MCF 10A (cell line): ENCODE data around the gene IL1RAPL2. TPM values are rescaled to one million over a fixed set of nuclear protein-coding genes. Genes with fewer than 3 reads are reported as not detected.
"Not testable (repeated sequence)": the region's sequence is repeated elsewhere in the genome, so short reads cannot be mapped to it uniquely, and the experiment has no call there.

Experiments used
- BruUV-seq: library from RNA; stranded (reverse); fragments of 400-500 nt; replicated peaks from 2 replicates; lab custom pipeline; 2021; lab: Mats Ljungman, UMichigan
- CTCF ChIA-PET: fragments of 300-600 bp; sonication (Branson Sonifier 250); formaldehyde crosslinking; extraction: SDS; loops from one replicate; lab custom pipeline; 2021; ENCODE audit warnings: antibody characterized with exemption, inconsistent platforms; lab: Yijun Ruan, JAX
- POLR2A ChIA-PET: fragments of 300-600, 350-650 bp; sonication (Branson Sonifier 250); formaldehyde crosslinking; extraction: SDS; loops from one replicate; lab custom pipeline; 2020; ENCODE audit warnings: antibody characterized with exemption, inconsistent platforms; lab: Yijun Ruan, JAX
- DNase-seq: peaks from one replicate; pipeline ENCODE4 v3.0.0-alpha.2; 2018; ENCODE audit not compliant: unreplicated experiment
- H3K27ac Mint-ChIP-seq: one replicate; pipeline ENCODE4 v1.8.0; 2022; ENCODE audit warnings: mild to moderate bottlenecking, low read depth, mixed read lengths; ENCODE audit not compliant: unreplicated experiment
- H3K27me3 Mint-ChIP-seq: one replicate; pipeline ENCODE4 v1.8.0; 2022; ENCODE audit warnings: mixed read lengths; ENCODE audit not compliant: insufficient read depth, unreplicated experiment
- H3K36me3 Mint-ChIP-seq: one replicate; pipeline ENCODE4 v1.8.0; 2022; ENCODE audit warnings: mild to moderate bottlenecking, moderate library complexity, mixed read lengths; ENCODE audit not compliant: insufficient read depth, unreplicated experiment
- H3K4me1 Mint-ChIP-seq: one replicate; pipeline ENCODE4 v1.8.0; 2022; ENCODE audit warnings: mixed read lengths; ENCODE audit not compliant: insufficient read depth, unreplicated experiment
- H3K4me3 Mint-ChIP-seq: one replicate; pipeline ENCODE4 v1.8.0; 2022; ENCODE audit warnings: mild to moderate bottlenecking, moderate library complexity, mixed read lengths; ENCODE audit not compliant: unreplicated experiment
- H3K9me3 Mint-ChIP-seq: one replicate; pipeline ENCODE4 v1.8.0; 2022; ENCODE audit warnings: mixed read lengths; ENCODE audit not compliant: unreplicated experiment
- intact Hi-C: fragments of 100-400 bp; cut with micrococcal nuclease; formaldehyde crosslinking; loops from 2 replicates; pipeline ENCODE4 v1.14.1; 2022
- total RNA-seq: library from RNA; stranded (reverse); gene quantifications from 2 replicates; pipeline ENCODE4 v1.2.3, GENCODE V29; 2022
- TF ChIP-seq, protein P1 (sequence below): fragments of 200-600 bp; IDR thresholded peaks from one replicate; pipeline ENCODE4 v1.8.0; 2022; ENCODE audit warnings: antibody characterized with exemption, mild to moderate bottlenecking; ENCODE audit not compliant: unreplicated experiment

The IL1RAPL2 gene
- total RNA-seq, 1 experiment from 2014 or later = 4.4 TPM

GRCh38 chrX:105018865-105019264, 452.9 kb downstream of the IL1RAPL2 start:
- Mint-ChIP-seq H3K27me3 (peaks cover 36% of the 10 kb centered on the region), H3K9me3 (no peaks in the 10 kb centered on the region), H3K4me3 (no peak overlapping the region), H3K36me3 (no peaks in the 10 kb centered on the region), H3K4me1 (peaks cover 6% of the 10 kb centered on the region), H3K27ac (peak overlapping the region; percentile 33)
- BruUV-seq = no TSS peak
- no peak for DNase-seq
- intact Hi-C loops = no loop called here
- ChIA-PET POLR2A (interaction anchor here (0.5 kb wide), 1 partner anchor 19 kb away, joined by 3 read pairs; no protein-coding TSS in a partner anchor), CTCF (no interaction called here)
- TF ChIP-seq, protein P1, sequence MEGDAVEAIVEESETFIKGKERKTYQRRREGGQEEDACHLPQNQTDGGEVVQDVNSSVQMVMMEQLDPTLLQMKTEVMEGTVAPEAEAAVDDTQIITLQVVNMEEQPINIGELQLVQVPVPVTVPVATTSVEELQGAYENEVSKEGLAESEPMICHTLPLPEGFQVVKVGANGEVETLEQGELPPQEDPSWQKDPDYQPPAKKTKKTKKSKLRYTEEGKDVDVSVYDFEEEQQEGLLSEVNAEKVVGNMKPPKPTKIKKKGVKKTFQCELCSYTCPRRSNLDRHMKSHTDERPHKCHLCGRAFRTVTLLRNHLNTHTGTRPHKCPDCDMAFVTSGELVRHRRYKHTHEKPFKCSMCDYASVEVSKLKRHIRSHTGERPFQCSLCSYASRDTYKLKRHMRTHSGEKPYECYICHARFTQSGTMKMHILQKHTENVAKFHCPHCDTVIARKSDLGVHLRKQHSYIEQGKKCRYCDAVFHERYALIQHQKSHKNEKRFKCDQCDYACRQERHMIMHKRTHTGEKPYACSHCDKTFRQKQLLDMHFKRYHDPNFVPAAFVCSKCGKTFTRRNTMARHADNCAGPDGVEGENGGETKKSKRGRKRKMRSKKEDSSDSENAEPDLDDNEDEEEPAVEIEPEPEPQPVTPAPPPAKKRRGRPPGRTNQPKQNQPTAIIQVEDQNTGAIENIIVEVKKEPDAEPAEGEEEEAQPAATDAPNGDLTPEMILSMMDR = no peak

- POLR2A ChIA-PET = interaction anchor here (0.6 kb wide), 1 partner anchor 437 kb away, joined by 3 read pairs; no protein-coding TSS in a partner anchor
- intact Hi-C loops, H3K9me3 Mint-ChIP-seq, H3K36me3 Mint-ChIP-seq, H3K4me1 Mint-ChIP-seq, BruUV-seq, H3K4me3 Mint-ChIP-seq, DNase-seq, CTCF ChIA-PET, H3K27ac Mint-ChIP-seq: not testable (repeated sequence)
- peaks cover 25% of the 10 kb centered on the region for H3K27me3 Mint-ChIP-seq
Observed at GRCh38 chrX:105028962-105029361, 463.0 kb downstream of the IL1RAPL2 start.

- TF ChIP-seq, protein P1 = no peak
- no TSS peak for BruUV-seq
- Mint-ChIP-seq H3K4me1 (no peaks in the 10 kb centered on the region), H3K36me3 (no peaks in the 10 kb centered on the region), H3K27ac (no peak overlapping the region), H3K27me3 (peaks cover 10% of the 10 kb centered on the region), H3K4me3 (no peak overlapping the region), H3K9me3 (no peaks in the 10 kb centered on the region)
- ChIA-PET POLR2A (no interaction called here), CTCF (no interaction called here)
- no peak for DNase-seq
- intact Hi-C loops = no loop called here
Observed at GRCh38 chrX:105038672-105039328, 472.8 kb downstream of the IL1RAPL2 start.

- H3K36me3 Mint-ChIP-seq = no peaks in the 10 kb centered on the region
- CTCF ChIA-PET = no interaction called here
- no TSS peak for BruUV-seq
- intact Hi-C loops = no loop called here
- POLR2A ChIA-PET = interaction anchor here (0.5 kb wide), 1 partner anchor 275 kb away, joined by 3 read pairs; no protein-coding TSS in a partner anchor
- no peak overlapping the region for H3K27ac Mint-ChIP-seq
- TF ChIP-seq, protein P1 = no peak
- H3K4me3 Mint-ChIP-seq = no peak overlapping the region
- H3K27me3 Mint-ChIP-seq = peaks cover 43% of the 10 kb centered on the region
- no peak for DNase-seq
- no peaks in the 10 kb centered on the region for H3K9me3 Mint-ChIP-seq
- no peaks in the 10 kb centered on the region for H3K4me1 Mint-ChIP-seq
Observed at GRCh38 chrX:105050921-105051320, 484.9 kb downstream of the IL1RAPL2 start.
